D721Med (cell line): ENCODE measurements around the gene GCLM.
"Not testable (repeated sequence)": the region's sequence is repeated elsewhere in the genome, so short reads cannot be mapped to it uniquely, and the experiment has no call there.

Experiments
- DNase-seq: peaks from one replicate; pipeline ENCODE4 v3.0.0; 2011; ENCODE audit warnings: low spot score; ENCODE audit not compliant: insufficient read length
- FAIRE-seq: peaks from 2 replicates; lab custom pipeline; 2011; peaks lifted over from hg19 to GRCh38; lab: Jason Lieb, UNC
- TF ChIP-seq, protein P1 (sequence below): IDR thresholded peaks from 2 replicates; pipeline ENCODE4 v1.5.1; 2012; ENCODE audit warnings: mild to moderate bottlenecking, control low read depth; ENCODE audit not compliant: insufficient read depth; ENCODE audit errors: missing control alignments

Gene GCLM

DNA sequence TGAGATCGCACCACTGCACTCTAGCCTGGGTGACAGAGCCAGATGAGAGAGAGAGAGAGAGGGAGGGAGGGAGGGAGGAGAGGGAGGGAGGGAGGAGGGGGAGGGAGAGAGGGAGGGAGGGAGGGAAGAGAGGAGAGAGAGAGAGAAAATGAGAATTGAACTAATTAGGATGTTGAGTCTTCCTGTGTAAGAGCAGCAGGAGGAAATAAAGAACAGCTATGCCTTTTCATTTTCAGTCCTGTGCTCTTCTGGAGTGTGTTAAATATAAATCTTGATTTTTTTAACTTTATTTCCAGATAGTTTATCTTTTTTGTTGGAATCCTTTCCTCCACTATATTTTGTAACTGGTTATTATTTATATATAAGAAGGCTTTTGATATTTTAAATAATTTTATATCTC lies 57.4 kb downstream of the GCLM start:
- no peak for DNase-seq
- no peak for FAIRE-seq
- TF ChIP-seq, protein P1, sequence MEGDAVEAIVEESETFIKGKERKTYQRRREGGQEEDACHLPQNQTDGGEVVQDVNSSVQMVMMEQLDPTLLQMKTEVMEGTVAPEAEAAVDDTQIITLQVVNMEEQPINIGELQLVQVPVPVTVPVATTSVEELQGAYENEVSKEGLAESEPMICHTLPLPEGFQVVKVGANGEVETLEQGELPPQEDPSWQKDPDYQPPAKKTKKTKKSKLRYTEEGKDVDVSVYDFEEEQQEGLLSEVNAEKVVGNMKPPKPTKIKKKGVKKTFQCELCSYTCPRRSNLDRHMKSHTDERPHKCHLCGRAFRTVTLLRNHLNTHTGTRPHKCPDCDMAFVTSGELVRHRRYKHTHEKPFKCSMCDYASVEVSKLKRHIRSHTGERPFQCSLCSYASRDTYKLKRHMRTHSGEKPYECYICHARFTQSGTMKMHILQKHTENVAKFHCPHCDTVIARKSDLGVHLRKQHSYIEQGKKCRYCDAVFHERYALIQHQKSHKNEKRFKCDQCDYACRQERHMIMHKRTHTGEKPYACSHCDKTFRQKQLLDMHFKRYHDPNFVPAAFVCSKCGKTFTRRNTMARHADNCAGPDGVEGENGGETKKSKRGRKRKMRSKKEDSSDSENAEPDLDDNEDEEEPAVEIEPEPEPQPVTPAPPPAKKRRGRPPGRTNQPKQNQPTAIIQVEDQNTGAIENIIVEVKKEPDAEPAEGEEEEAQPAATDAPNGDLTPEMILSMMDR = no peak

- no peak for DNase-seq
- TF ChIP-seq, protein P1 = no peak
- no peak for FAIRE-seq
These were observed 57.9 kb downstream of the GCLM start for GRCh38 chr1:93851327-93851712.

DNA sequence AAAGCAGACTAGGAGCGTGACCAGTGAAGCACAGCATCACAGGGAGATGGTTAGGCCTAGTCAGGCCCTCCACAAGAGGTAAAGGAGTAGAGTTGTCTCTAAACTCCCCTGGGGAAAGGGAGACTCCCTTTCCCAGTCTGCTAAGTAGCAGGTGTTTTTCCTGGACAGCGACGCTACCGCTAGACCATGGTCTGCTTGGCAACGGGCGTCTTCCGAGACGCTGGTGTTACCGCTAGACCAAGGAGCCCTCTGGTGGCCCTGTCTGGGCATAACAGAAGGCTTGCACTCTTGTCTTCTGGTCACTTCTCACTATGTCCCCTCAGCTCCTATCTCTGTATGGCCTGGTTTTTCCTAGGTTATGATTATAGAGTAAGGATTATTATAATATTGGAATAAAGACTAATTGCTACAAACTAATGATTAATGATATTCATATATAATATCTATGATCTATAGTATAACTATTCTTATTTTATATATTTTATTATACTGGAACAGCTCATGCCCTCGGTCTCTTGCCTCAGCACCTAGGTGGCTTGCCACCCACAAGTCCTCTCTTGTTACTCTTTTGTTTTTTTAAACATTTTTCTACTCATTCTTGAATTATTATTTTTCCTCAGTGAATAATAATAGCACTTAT lies 58.4 kb downstream of the GCLM start:
- FAIRE-seq, DNase-seq: not testable (repeated sequence)
- TF ChIP-seq, protein P1 = peak; percentile 25

DNA sequence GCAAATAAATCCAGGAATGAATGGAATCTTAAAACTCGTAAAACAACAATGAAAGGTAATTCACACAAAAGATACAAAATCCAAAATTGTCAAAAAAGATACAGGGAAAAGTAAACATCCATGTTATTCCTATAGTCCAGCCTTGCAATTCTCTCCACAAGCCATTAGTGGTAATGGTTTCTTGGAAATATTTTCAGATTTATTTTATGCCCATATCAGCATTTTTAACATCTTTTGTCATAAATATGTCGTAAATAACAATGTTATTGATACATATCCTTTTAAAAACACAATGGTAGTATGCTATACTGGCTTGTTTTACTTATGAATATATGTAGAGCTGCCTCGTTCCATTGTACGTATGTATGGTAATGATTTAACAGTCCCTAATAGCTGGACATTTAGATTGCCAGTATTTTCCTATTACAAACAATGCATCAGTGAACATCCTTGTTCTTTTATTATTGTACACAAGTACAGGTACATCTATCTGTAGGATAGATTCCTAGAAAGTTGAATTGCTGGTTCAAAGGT lies 60.8 kb downstream of the GCLM start:
- TF ChIP-seq, protein P1 = no peak
- FAIRE-seq = no peak

GRCh38 chr1:93847811-93848288 lies 61.4 kb downstream of the GCLM start:
- FAIRE-seq (no peak), DNase-seq (no peak)
- TF ChIP-seq, protein P1 = no peak

More for the DNA sequence above, 60.8 kb downstream of the GCLM start:
- DNase-seq = no peak

DNA sequence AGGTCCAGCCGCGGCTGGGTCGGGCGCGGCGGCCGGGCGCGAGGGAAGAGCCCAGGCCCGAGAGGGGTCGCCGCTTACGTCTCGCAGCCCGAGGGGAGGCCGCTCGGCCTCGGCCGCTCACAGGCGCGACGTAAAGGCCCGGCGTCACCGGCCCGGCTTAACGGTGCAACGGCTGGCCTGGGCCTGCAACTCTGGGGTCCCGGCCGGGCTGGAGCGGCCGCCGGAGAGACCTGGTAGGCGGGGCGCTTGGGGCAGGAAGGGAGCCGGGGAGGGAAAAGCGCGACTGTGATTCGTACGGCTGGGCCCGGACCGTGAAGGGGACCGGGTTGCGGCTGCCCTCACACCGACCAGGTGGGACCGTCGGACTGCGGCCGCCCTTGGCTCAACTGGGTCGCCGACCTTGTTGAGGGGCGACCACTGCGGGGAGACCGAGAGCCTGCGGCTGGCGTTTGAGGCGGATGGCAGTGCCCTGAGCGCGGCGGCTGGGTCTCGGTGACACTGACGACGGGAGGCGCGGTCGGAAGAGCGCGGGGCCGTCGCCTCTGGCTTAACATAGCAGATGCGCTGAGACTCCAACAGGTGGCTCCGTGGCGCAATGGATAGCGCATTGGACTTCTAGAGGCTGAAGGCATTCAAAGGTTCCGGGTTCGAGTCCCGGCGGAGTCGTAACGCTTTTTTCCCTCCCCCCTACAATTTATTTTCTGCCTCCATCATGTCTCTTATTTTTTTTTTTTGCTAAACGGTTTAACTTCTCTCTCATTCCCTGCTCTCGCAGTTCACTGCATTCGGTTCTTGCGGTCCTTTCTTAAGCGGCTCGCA lies 62.0 kb downstream of the GCLM start:
- FAIRE-seq (no peak), DNase-seq (peak; percentile 36)
- TF ChIP-seq, protein P1 = peak; percentile 3
